Natural killer cell (primary cell): Measurements from ENCODE around the gene FAM162A. TPM values are rescaled to one million over a fixed set of nuclear protein-coding genes. Genes with fewer than 3 reads are reported as not detected.

Experiments
- ATAC-seq, 3 donors: fragments of 150-1000 bp in 2 of 3; fragments of 200-7000 bp in 1 of 3; cut with Tn5 transposase; 1 replicate in 1 of 3; 2 replicates in 2 of 3; pipeline ENCODE4 v1.10.0; 2021; ENCODE audit warnings: mild to moderate bottlenecking in 2 of 3, moderate library complexity in 2 of 3
- DNase-seq, 2 donors: peaks; one replicate each; pipeline versions ENCODE4 v3.0.0 to v3.0.0-alpha.2; 2013 to 2021; ENCODE audit warnings: mixed read lengths in 1 of 2
- H3K27ac ChIP-seq: one replicate; pipeline ENCODE4 v1.5.1; 2013; ENCODE audit warnings: mild to moderate bottlenecking, low read length
- H3K27me3 ChIP-seq: one replicate; pipeline ENCODE4 v1.6.1; 2013; ENCODE audit warnings: low read length; ENCODE audit not compliant: control insufficient read depth, insufficient read depth
- H3K36me3 ChIP-seq: one replicate; pipeline ENCODE4 v1.6.1; 2013; ENCODE audit warnings: low read length; ENCODE audit not compliant: control insufficient read depth, insufficient read depth
- H3K4me1 ChIP-seq: one replicate; pipeline ENCODE4 v1.6.1; 2013; ENCODE audit warnings: low read length; ENCODE audit not compliant: control insufficient read depth, insufficient read depth
- H3K4me3 ChIP-seq: one replicate; pipeline ENCODE4 v1.5.1; 2013; ENCODE audit warnings: low read length
- H3K9me3 ChIP-seq: one replicate; pipeline ENCODE4 v1.6.1; 2013; ENCODE audit warnings: low read length; ENCODE audit not compliant: control insufficient read depth, insufficient read depth
- H3K27ac Mint-ChIP-seq, 2 donors: one replicate each; pipeline ENCODE4 v1.8.0; 2022; ENCODE audit warnings: mild to moderate bottlenecking in 2 of 2, mixed read lengths in 2 of 2, moderate library complexity in 1 of 2
- H3K27me3 Mint-ChIP-seq, 2 donors: one replicate each; pipeline ENCODE4 v1.8.0; 2022; ENCODE audit warnings: low read depth in 2 of 2, mixed read lengths in 2 of 2
- H3K36me3 Mint-ChIP-seq: one replicate; pipeline ENCODE4 v1.8.0; 2022; ENCODE audit warnings: mixed read lengths
- H3K4me1 Mint-ChIP-seq, 2 donors: one replicate each; pipeline ENCODE4 v1.8.0; 2022; ENCODE audit warnings: mixed read lengths in 2 of 2
- H3K4me3 Mint-ChIP-seq: one replicate; pipeline ENCODE4 v1.8.0; 2022; ENCODE audit warnings: mild to moderate bottlenecking, moderate library complexity, mixed read lengths
- H3K9me3 Mint-ChIP-seq, 2 donors: one replicate each; pipeline ENCODE4 v1.8.0; 2022; ENCODE audit warnings: mixed read lengths in 2 of 2
- CTCF ChIP-seq: fragments of 200-600 bp; IDR thresholded peaks from one replicate; pipeline ENCODE4 v1.8.0; 2022; ENCODE audit warnings: antibody characterized with exemption
- WGBS: methylation state at CpG from one replicate; pipeline ENCODE4 v1.1.7; 2013; ENCODE audit warnings: missing lambda C conversion rate; ENCODE audit not compliant: insufficient coverage; 5-methylcytosine and 5-hydroxymethylcytosine counted together
- intact Hi-C: fragments of 100-400 bp; cut with micrococcal nuclease; formaldehyde crosslinking; loops from one replicate; pipeline ENCODE4 v1.14.2; 2022
- total RNA-seq, 4 donors: library from RNA; stranded (reverse); fragments of 120-200 nt in 1 of 4; gene quantifications; one replicate each; pipeline versions ENCODE4 v1.2.3 to v1.2.4, GENCODE V29; 2013 to 2022

The FAM162A gene
- total RNA-seq, 3 donors from 2014 or later (not counting 1 experiment from before 2014, with no cell fraction given): 12.2 to 18.4 (median 16.3) TPM

- WGBS: 100% methylated on average over 1 of the region's 2 CpGs
- H3K27me3 Mint-ChIP-seq: no peaks in the 10 kb centered on the region
- ATAC-seq (no peak), DNase-seq (no peak)
- intact Hi-C loops: no loop called here
- H3K4me1 Mint-ChIP-seq: peaks cover 0 to 5% of the 10 kb centered on the region in 2 donors
- H3K4me3 Mint-ChIP-seq: no peak overlapping the region
- Histone ChIP-seq H3K27me3 (no peaks in the 10 kb centered on the region), H3K4me3 (no peak overlapping the region), H3K36me3 (peaks cover 9% of the 10 kb centered on the region), H3K9me3 (no peaks in the 10 kb centered on the region), H3K27ac (no peak overlapping the region), H3K4me1 (no peaks in the 10 kb centered on the region)
- TF ChIP-seq CTCF: no peak
- no peaks in the 10 kb centered on the region for H3K36me3 Mint-ChIP-seq
- no peak overlapping the region for H3K27ac Mint-ChIP-seq
- no peaks in the 10 kb centered on the region for H3K9me3 Mint-ChIP-seq
Observed at GRCh38 chr3:122398920-122399319, 14.9 kb downstream of the FAM162A start.

GRCh38 chr3:122403489-122403888 lies 19.5 kb downstream of the FAM162A start:
- no peak for TF ChIP-seq CTCF
- H3K4me3 Mint-ChIP-seq: no peak overlapping the region
- Histone ChIP-seq H3K27me3 (no peaks in the 10 kb centered on the region), H3K4me1 (no peaks in the 10 kb centered on the region), H3K9me3 (no peaks in the 10 kb centered on the region), H3K4me3 (no peak overlapping the region), H3K36me3 (peaks cover 44% of the 10 kb centered on the region), H3K27ac (no peak overlapping the region)
- H3K27ac Mint-ChIP-seq: no peak overlapping the region
- ATAC-seq: no peak
- H3K27me3 Mint-ChIP-seq: no peaks in the 10 kb centered on the region
- H3K36me3 Mint-ChIP-seq: no peaks in the 10 kb centered on the region
- intact Hi-C loops: no loop called here
- no peak for DNase-seq
- H3K4me1 Mint-ChIP-seq: no peaks in the 10 kb centered on the region
- 92% methylated on average over 6 of the region's 6 CpGs for WGBS
- no peaks in the 10 kb centered on the region for H3K9me3 Mint-ChIP-seq

- Histone ChIP-seq H3K9me3 (no peaks in the 10 kb centered on the region), H3K36me3 (peaks cover 51% of the 10 kb centered on the region), H3K4me1 (no peaks in the 10 kb centered on the region), H3K4me3 (no peak overlapping the region), H3K27me3 (no peaks in the 10 kb centered on the region), H3K27ac (no peak overlapping the region)
- TF ChIP-seq CTCF: no peak
- 92% methylated on average over 3 of the region's 3 CpGs for whole genome bisulfite sequencing
- Mint-ChIP-seq H3K9me3 (no peaks in the 10 kb centered on the region), H3K4me3 (no peak overlapping the region), H3K36me3 (no peaks in the 10 kb centered on the region), H3K4me1 (peaks cover 0 to 5% of the 10 kb centered on the region in 2 donors), H3K27ac (no peak overlapping the region), H3K27me3 (no peaks in the 10 kb centered on the region)
- no peak for DNase-seq
- no peak for ATAC-seq
- intact Hi-C loops: no loop called here
Observed at GRCh38 chr3:122405015-122405414, 21.0 kb downstream of the FAM162A start.

GRCh38 chr3:122406198-122406597 lies 22.2 kb downstream of the FAM162A start:
- no peaks in the 10 kb centered on the region for H3K4me1 ChIP-seq
- WGBS: 88% methylated on average over 4 of the region's 4 CpGs
- TF ChIP-seq CTCF: no peak
- H3K9me3 ChIP-seq: no peaks in the 10 kb centered on the region
- DNase-seq (no peak), ATAC-seq (no peak)
- H3K4me3 Mint-ChIP-seq: no peak overlapping the region
- no peak overlapping the region for H3K27ac ChIP-seq
- H3K36me3 ChIP-seq: peaks cover 51% of the 10 kb centered on the region
- no peaks in the 10 kb centered on the region for H3K27me3 ChIP-seq
- H3K4me1 Mint-ChIP-seq: peaks cover 0 to 9% of the 10 kb centered on the region in 2 donors
- intact Hi-C loops: no loop called here
- no peak overlapping the region for H3K27ac Mint-ChIP-seq
- H3K9me3 Mint-ChIP-seq: no peaks in the 10 kb centered on the region
- no peak overlapping the region for H3K4me3 ChIP-seq
- no peaks in the 10 kb centered on the region for H3K27me3 Mint-ChIP-seq
- no peaks in the 10 kb centered on the region for H3K36me3 Mint-ChIP-seq
